Activated CD4-positive, alpha-beta T cell treated with anti-CD3 and anti-CD28 coated beads, Interleukin-2, amount 10 ng/mL, durations not matched to agents 24 days and 14 days (primary cell): Measurements from ENCODE around the gene DLGAP1. TPM values are rescaled to one million over a fixed set of nuclear protein-coding genes. Genes with fewer than 3 reads are reported as not detected.

Experiments
- DNase-seq: peaks from one replicate; pipeline ENCODE4 v3.0.0; 2022
- H3K27ac Mint-ChIP-seq: one replicate; pipeline ENCODE4 v1.8.0; 2022; ENCODE audit warnings: mild to moderate bottlenecking, mixed read lengths
- H3K27me3 Mint-ChIP-seq: one replicate; pipeline ENCODE4 v1.8.0; 2022; ENCODE audit warnings: mixed read lengths
- H3K36me3 Mint-ChIP-seq: one replicate; pipeline ENCODE4 v1.8.0; 2022; ENCODE audit warnings: low read depth, mild to moderate bottlenecking, mixed read lengths
- H3K4me1 Mint-ChIP-seq: one replicate; pipeline ENCODE4 v1.8.0; 2021; ENCODE audit warnings: mixed read lengths
- H3K4me3 Mint-ChIP-seq: one replicate; pipeline ENCODE4 v1.8.0; 2022; ENCODE audit warnings: mild to moderate bottlenecking, moderate library complexity, mixed read lengths
- H3K9me3 Mint-ChIP-seq: one replicate; pipeline ENCODE4 v1.8.0; 2021; ENCODE audit warnings: mixed read lengths
- intact Hi-C: fragments of 100-400 bp; cut with micrococcal nuclease; formaldehyde crosslinking; loops from one replicate; pipeline ENCODE4 v1.15.1; 2023
- total RNA-seq: library from RNA; stranded (reverse); gene quantifications from 2 replicates; pipeline ENCODE4 v1.2.3, GENCODE V29; 2022

Gene DLGAP1
- total RNA-seq, 1 donor from 2014 or later: 1.5 TPM

GRCh38 chr18:4256766-4257417 lies 198.2 kb downstream of the DLGAP1 start:
- Mint-ChIP-seq H3K27me3 (no peaks in the 10 kb centered on the region), H3K27ac (no peak overlapping the region), H3K4me3 (no peak overlapping the region), H3K36me3 (no peaks in the 10 kb centered on the region), H3K9me3 (no peaks in the 10 kb centered on the region), H3K4me1 (peaks cover 2% of the 10 kb centered on the region)
- intact Hi-C loops: no loop called here
- DNase-seq: no peak

- no peak overlapping the region for H3K4me3 Mint-ChIP-seq
- DNase-seq: no peak
- H3K27me3 Mint-ChIP-seq: no peaks in the 10 kb centered on the region
- H3K27ac Mint-ChIP-seq: no peak overlapping the region
- intact Hi-C loops: no loop called here
- no peaks in the 10 kb centered on the region for H3K9me3 Mint-ChIP-seq
- no peaks in the 10 kb centered on the region for H3K36me3 Mint-ChIP-seq
- H3K4me1 Mint-ChIP-seq: peaks cover 2% of the 10 kb centered on the region
These were observed 200.3 kb downstream of the DLGAP1 start for GRCh38 chr18:4254840-4255239.

- Mint-ChIP-seq H3K27ac (no peak overlapping the region), H3K27me3 (no peaks in the 10 kb centered on the region), H3K9me3 (no peaks in the 10 kb centered on the region), H3K4me1 (peaks cover 2% of the 10 kb centered on the region), H3K36me3 (no peaks in the 10 kb centered on the region), H3K4me3 (no peak overlapping the region)
- intact Hi-C loops: no loop called here
- no peak for DNase-seq
These were observed 202.3 kb downstream of the DLGAP1 start for GRCh38 chr18:4252829-4253228.

- Mint-ChIP-seq H3K27ac (no peak overlapping the region), H3K36me3 (no peaks in the 10 kb centered on the region), H3K4me3 (no peak overlapping the region), H3K9me3 (no peaks in the 10 kb centered on the region), H3K4me1 (no peaks in the 10 kb centered on the region), H3K27me3 (no peaks in the 10 kb centered on the region)
- DNase-seq: no peak
- intact Hi-C loops: no loop called here
These were observed 203.2 kb downstream of the DLGAP1 start for GRCh38 chr18:4251873-4252272.

- intact Hi-C loops: no loop called here
- DNase-seq: no peak
- no peak overlapping the region for H3K27ac Mint-ChIP-seq
- H3K9me3 Mint-ChIP-seq: no peaks in the 10 kb centered on the region
- no peaks in the 10 kb centered on the region for H3K27me3 Mint-ChIP-seq
- H3K4me1 Mint-ChIP-seq: no peaks in the 10 kb centered on the region
- H3K4me3 Mint-ChIP-seq: no peak overlapping the region
- no peaks in the 10 kb centered on the region for H3K36me3 Mint-ChIP-seq
These were observed 203.9 kb downstream of the DLGAP1 start for GRCh38 chr18:4251206-4251605.

- Mint-ChIP-seq H3K27ac (no peak overlapping the region), H3K9me3 (no peaks in the 10 kb centered on the region), H3K36me3 (no peaks in the 10 kb centered on the region), H3K4me1 (no peaks in the 10 kb centered on the region), H3K27me3 (no peaks in the 10 kb centered on the region), H3K4me3 (no peak overlapping the region)
- DNase-seq: no peak
- intact Hi-C loops: no loop called here
These were observed 205.0 kb downstream of the DLGAP1 start for GRCh38 chr18:4250141-4250540.

- intact Hi-C loops: no loop called here
- H3K4me1 Mint-ChIP-seq: no peaks in the 10 kb centered on the region
- no peaks in the 10 kb centered on the region for H3K9me3 Mint-ChIP-seq
- H3K27me3 Mint-ChIP-seq: no peaks in the 10 kb centered on the region
- H3K27ac Mint-ChIP-seq: no peak overlapping the region
- H3K4me3 Mint-ChIP-seq: no peak overlapping the region
- H3K36me3 Mint-ChIP-seq: no peaks in the 10 kb centered on the region
- DNase-seq: no peak
These were observed 206.4 kb downstream of the DLGAP1 start for GRCh38 chr18:4248686-4249085.

- Mint-ChIP-seq H3K4me3 (no peak overlapping the region), H3K27ac (no peak overlapping the region), H3K9me3 (no peaks in the 10 kb centered on the region), H3K36me3 (no peaks in the 10 kb centered on the region), H3K27me3 (no peaks in the 10 kb centered on the region), H3K4me1 (no peaks in the 10 kb centered on the region)
- intact Hi-C loops: no loop called here
- no peak for DNase-seq
These were observed 208.7 kb downstream of the DLGAP1 start for GRCh38 chr18:4246374-4246773.

- no peak overlapping the region for H3K4me3 Mint-ChIP-seq
- no peaks in the 10 kb centered on the region for H3K36me3 Mint-ChIP-seq
- H3K27ac Mint-ChIP-seq: no peak overlapping the region
- no peaks in the 10 kb centered on the region for H3K9me3 Mint-ChIP-seq
- H3K4me1 Mint-ChIP-seq: no peaks in the 10 kb centered on the region
- intact Hi-C loops: no loop called here
- no peaks in the 10 kb centered on the region for H3K27me3 Mint-ChIP-seq
- no peak for DNase-seq
These were observed 209.7 kb downstream of the DLGAP1 start for GRCh38 chr18:4245456-4245855.

- H3K36me3 Mint-ChIP-seq: no peaks in the 10 kb centered on the region
- no peak for DNase-seq
- intact Hi-C loops: no loop called here
- no peaks in the 10 kb centered on the region for H3K27me3 Mint-ChIP-seq
- H3K27ac Mint-ChIP-seq: no peak overlapping the region
- no peak overlapping the region for H3K4me3 Mint-ChIP-seq
- H3K4me1 Mint-ChIP-seq: no peaks in the 10 kb centered on the region
- no peaks in the 10 kb centered on the region for H3K9me3 Mint-ChIP-seq
These were observed 212.5 kb downstream of the DLGAP1 start for GRCh38 chr18:4242431-4243161.

- no peaks in the 10 kb centered on the region for H3K9me3 Mint-ChIP-seq
- no peak overlapping the region for H3K4me3 Mint-ChIP-seq
- H3K36me3 Mint-ChIP-seq: no peaks in the 10 kb centered on the region
- H3K27ac Mint-ChIP-seq: no peak overlapping the region
- H3K27me3 Mint-ChIP-seq: no peaks in the 10 kb centered on the region
- intact Hi-C loops: no loop called here
- no peak for DNase-seq
- no peaks in the 10 kb centered on the region for H3K4me1 Mint-ChIP-seq
These were observed 214.0 kb downstream of the DLGAP1 start for GRCh38 chr18:4241090-4241617.

- H3K9me3 Mint-ChIP-seq: no peaks in the 10 kb centered on the region
- intact Hi-C loops: no loop called here
These were observed 216.1 kb downstream of the DLGAP1 start for GRCh38 chr18:4238966-4239365.

GRCh38 chr18:4237664-4238041 lies 217.5 kb downstream of the DLGAP1 start:
- H3K4me1 Mint-ChIP-seq: no peaks in the 10 kb centered on the region
- no peaks in the 10 kb centered on the region for H3K27me3 Mint-ChIP-seq
- H3K9me3 Mint-ChIP-seq: no peaks in the 10 kb centered on the region
- no peak for DNase-seq
- intact Hi-C loops: no loop called here
- H3K27ac Mint-ChIP-seq: no peak overlapping the region
- H3K36me3 Mint-ChIP-seq: no peaks in the 10 kb centered on the region
- no peak overlapping the region for H3K4me3 Mint-ChIP-seq

More at GRCh38 chr18:4238966-4239365, 216.1 kb downstream of the DLGAP1 start:
- H3K36me3 Mint-ChIP-seq: no peaks in the 10 kb centered on the region
- DNase-seq: no peak
- no peak overlapping the region for H3K4me3 Mint-ChIP-seq
- no peaks in the 10 kb centered on the region for H3K27me3 Mint-ChIP-seq
- no peak overlapping the region for H3K27ac Mint-ChIP-seq
- H3K4me1 Mint-ChIP-seq: no peaks in the 10 kb centered on the region

- no peak for DNase-seq
- Mint-ChIP-seq H3K4me3 (no peak overlapping the region), H3K27me3 (no peaks in the 10 kb centered on the region), H3K27ac (no peak overlapping the region), H3K9me3 (no peaks in the 10 kb centered on the region), H3K36me3 (no peaks in the 10 kb centered on the region), H3K4me1 (no peaks in the 10 kb centered on the region)
- intact Hi-C loops: no loop called here
These were observed 218.0 kb downstream of the DLGAP1 start for GRCh38 chr18:4236940-4237663.
